Parathyroid adenoma (tissue), 2 donors: ENCODE data around the gene TMEM247.

Source experiments
- H2AFZ ChIP-seq: fragments of 300-600 bp; sonication (generic); one replicate; pipeline ENCODE4 v1.7.0; 2017; ENCODE audit warnings: antibody characterized with exemption, mild to moderate bottlenecking
- H3K27ac ChIP-seq: fragments of 300-600 bp; sonication (generic); one replicate; pipeline ENCODE4 v1.7.0; 2017
- H3K27me3 ChIP-seq: fragments of 300-600 bp; sonication (generic); one replicate; pipeline ENCODE4 v1.7.0; 2017; ENCODE audit warnings: low read length; ENCODE audit not compliant: control insufficient read depth, insufficient read depth
- H3K36me3 ChIP-seq: fragments of 300-600 bp; sonication (generic); one replicate; pipeline ENCODE4 v1.7.0; 2017; ENCODE audit warnings: low read length; ENCODE audit not compliant: control insufficient read depth, insufficient read depth
- H3K4me1 ChIP-seq: fragments of 300-600 bp; sonication (generic); one replicate; pipeline ENCODE4 v1.7.0; 2017; ENCODE audit warnings: control low read depth
- H3K4me2 ChIP-seq: fragments of 300-600 bp; sonication (generic); one replicate; pipeline ENCODE4 v1.7.0; 2017; ENCODE audit warnings: low read length
- H3K4me3 ChIP-seq: fragments of 300-600 bp; sonication (generic); one replicate; pipeline ENCODE4 v1.7.0; 2017; ENCODE audit warnings: low read depth, low read length
- H3K79me2 ChIP-seq: fragments of 300-600 bp; sonication (generic); one replicate; pipeline ENCODE4 v1.7.0; 2017; ENCODE audit warnings: control low read depth
- H3K9ac ChIP-seq: fragments of 300-600 bp; sonication (generic); one replicate; pipeline ENCODE4 v1.7.0; 2017; ENCODE audit warnings: mild to moderate bottlenecking
- H3K9me3 ChIP-seq: fragments of 300-600 bp; sonication (generic); one replicate; pipeline ENCODE4 v1.7.0; 2017; ENCODE audit warnings: low read length; ENCODE audit not compliant: control insufficient read depth
- TF ChIP-seq, protein P1 (sequence below): fragments of 300-600 bp; sonication (generic); IDR thresholded peaks from one replicate; pipeline ENCODE4 v1.7.0; 2017; ENCODE audit warnings: antibody characterized with exemption, mild to moderate bottlenecking
- donor health status: primary hyperparathyroidism.

TMEM247 gene

DNA sequence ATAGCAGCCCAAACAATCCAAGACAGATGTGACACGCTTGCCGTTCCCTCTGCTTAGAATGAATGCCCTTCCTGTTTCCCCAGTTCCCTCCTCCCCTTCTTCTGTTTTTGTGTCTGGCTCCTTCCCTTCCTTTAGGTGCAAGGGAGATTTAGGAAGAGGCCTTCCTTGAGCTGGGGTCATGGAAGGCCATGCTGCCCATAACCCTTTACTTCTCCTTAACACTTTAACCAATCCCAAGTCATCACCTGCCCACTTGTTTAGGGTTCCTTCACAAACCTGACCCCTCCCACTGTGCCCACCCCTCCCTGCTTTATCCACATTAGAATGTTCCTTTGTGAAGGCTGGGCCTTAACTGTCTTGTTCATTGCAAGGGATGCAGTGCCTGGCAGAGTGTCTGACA lies 24.9 kb downstream of the TMEM247 start:
- Histone ChIP-seq H3K9ac (no peak overlapping the region), H3K4me3 (no peak overlapping the region), H3K9me3 (no peaks in the 10 kb centered on the region), H2AFZ (no peak overlapping the region), H3K4me2 (no peak overlapping the region), H3K27ac (no peak overlapping the region), H3K4me1 (no peaks in the 10 kb centered on the region), H3K79me2 (no peaks in the 10 kb centered on the region), H3K36me3 (no peaks in the 10 kb centered on the region), H3K27me3 (no peaks in the 10 kb centered on the region)
- TF ChIP-seq, protein P1, sequence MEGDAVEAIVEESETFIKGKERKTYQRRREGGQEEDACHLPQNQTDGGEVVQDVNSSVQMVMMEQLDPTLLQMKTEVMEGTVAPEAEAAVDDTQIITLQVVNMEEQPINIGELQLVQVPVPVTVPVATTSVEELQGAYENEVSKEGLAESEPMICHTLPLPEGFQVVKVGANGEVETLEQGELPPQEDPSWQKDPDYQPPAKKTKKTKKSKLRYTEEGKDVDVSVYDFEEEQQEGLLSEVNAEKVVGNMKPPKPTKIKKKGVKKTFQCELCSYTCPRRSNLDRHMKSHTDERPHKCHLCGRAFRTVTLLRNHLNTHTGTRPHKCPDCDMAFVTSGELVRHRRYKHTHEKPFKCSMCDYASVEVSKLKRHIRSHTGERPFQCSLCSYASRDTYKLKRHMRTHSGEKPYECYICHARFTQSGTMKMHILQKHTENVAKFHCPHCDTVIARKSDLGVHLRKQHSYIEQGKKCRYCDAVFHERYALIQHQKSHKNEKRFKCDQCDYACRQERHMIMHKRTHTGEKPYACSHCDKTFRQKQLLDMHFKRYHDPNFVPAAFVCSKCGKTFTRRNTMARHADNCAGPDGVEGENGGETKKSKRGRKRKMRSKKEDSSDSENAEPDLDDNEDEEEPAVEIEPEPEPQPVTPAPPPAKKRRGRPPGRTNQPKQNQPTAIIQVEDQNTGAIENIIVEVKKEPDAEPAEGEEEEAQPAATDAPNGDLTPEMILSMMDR = no peak

DNA sequence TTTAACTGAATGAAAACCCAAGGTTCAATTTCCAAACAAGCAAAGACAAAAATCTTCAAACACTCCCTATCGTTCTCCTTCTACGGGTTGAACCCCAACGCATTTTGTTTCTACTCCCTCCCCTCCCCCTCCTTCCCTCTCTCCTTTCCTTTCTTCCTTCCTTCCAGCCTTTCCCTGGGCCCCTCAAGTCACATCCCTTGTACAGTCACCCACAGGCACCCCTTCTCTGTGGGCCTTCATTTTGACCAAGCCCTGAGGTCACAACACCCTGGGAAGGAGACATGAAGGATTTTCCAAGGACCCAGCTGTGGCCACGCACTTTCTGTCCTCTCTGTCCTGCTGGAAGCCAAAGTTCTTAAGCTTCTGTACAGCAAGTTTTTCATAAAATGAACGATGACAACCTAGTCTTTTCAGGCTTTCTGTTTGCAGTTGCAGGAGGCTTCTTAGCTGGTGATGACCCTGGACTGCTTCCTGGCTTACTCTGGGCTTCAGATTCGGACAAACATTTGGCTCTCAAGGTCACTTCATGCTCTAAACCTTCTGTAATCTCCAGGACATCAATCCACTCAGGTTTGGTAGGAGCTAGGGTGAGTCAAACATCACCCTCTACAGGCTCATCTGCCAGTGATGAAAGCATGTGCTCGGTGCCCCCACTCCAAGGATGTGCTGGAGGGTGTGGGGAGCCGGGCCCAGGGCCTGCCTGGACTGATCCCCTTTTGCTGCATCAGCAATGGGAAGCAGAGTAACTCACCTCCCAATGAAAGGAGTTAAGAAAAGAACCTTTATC lies 25.5 kb downstream of the TMEM247 start:
- Histone ChIP-seq H3K27ac (no peak overlapping the region), H3K4me1 (no peaks in the 10 kb centered on the region), H3K9ac (no peak overlapping the region), H3K79me2 (no peaks in the 10 kb centered on the region), H3K4me2 (no peak overlapping the region), H3K4me3 (no peak overlapping the region), H3K9me3 (no peaks in the 10 kb centered on the region), H3K36me3 (no peaks in the 10 kb centered on the region), H2AFZ (peak overlapping the region; percentile 8), H3K27me3 (no peaks in the 10 kb centered on the region)
- TF ChIP-seq, protein P1 = no peak

DNA sequence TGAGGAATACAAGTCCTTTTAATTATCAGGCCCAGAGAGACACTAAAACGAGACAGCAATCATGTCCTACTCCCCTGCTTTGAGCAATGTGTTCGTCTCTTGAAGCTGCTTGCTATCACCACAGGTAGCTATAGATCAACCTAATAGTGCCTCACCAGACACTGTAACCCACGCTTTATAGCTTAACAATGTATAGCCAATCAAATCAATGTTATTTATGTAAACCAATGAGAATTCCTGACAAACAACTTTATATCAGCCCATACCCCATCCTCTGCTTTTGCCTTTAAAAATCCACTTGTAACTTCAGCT lies 26.1 kb downstream of the TMEM247 start:
- TF ChIP-seq, protein P1 = no peak

DNA sequence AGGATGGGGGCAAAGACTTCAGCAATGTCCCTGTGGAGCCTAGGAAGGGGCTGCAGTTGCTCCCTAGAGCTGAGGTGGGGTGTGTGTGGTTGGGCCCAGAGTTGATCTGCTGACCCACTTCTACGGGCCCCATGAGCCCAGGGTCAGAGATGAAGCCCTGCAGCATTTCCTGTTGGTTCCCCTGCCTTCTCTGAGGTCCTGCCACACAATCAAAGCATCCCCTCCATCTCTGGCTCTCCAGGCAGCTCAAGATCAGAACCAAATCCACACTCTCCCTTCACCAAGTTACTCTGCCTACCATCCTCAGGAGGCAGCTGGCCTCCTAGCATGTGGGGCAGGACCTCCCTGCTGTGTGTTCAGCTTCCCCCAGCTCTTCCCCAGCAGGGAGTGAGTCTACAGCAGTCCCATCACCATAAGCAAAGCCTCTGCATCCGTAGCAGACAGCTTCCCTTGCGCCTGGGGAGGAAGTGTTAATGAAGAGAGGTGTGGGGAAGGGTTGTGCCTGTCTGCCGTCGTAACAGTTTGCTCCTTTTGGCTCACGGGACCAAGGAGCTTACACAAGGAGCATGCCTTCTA lies 26.9 kb downstream of the TMEM247 start:
- H3K9ac ChIP-seq = no peak overlapping the region
- H3K27ac ChIP-seq = no peak overlapping the region
- no peaks in the 10 kb centered on the region for H3K36me3 ChIP-seq
- TF ChIP-seq, protein P1 = no peak
- no peak overlapping the region for H2AFZ ChIP-seq
- H3K4me3 ChIP-seq = no peak overlapping the region
- no peaks in the 10 kb centered on the region for H3K4me1 ChIP-seq
- no peaks in the 10 kb centered on the region for H3K9me3 ChIP-seq
- no peaks in the 10 kb centered on the region for H3K79me2 ChIP-seq
- no peaks in the 10 kb centered on the region for H3K27me3 ChIP-seq
- H3K4me2 ChIP-seq = no peak overlapping the region

More for the DNA sequence above, 26.1 kb downstream of the TMEM247 start:
- Histone ChIP-seq H3K79me2 (no peaks in the 10 kb centered on the region), H2AFZ (no peak overlapping the region), H3K9me3 (no peaks in the 10 kb centered on the region), H3K27ac (no peak overlapping the region), H3K9ac (no peak overlapping the region), H3K36me3 (no peaks in the 10 kb centered on the region), H3K4me3 (no peak overlapping the region), H3K27me3 (no peaks in the 10 kb centered on the region), H3K4me2 (no peak overlapping the region), H3K4me1 (no peaks in the 10 kb centered on the region)

DNA sequence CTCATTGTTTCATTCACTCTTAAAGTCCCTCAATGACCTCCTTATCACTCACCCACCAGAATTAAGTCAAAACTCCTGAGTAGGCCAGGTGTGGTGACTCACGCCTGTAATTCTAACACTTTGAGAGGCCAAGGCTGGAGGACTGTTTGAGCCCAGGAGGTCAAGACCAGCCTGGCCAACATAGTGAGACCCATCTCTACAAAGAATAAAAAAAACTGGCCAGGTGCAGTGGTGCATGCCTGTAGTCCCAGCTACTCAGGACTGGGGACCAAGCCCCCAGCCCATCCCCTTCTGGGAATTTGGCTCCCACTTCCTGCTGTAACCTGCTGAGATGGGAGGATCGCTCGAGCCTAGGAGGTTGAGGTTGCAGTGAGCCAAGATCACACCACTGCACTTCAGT lies 28.9 kb downstream of the TMEM247 start:
- H3K27ac ChIP-seq = no peak overlapping the region
- H3K27me3 ChIP-seq = no peaks in the 10 kb centered on the region
- no peaks in the 10 kb centered on the region for H3K79me2 ChIP-seq
- no peak overlapping the region for H2AFZ ChIP-seq
- TF ChIP-seq, protein P1 = no peak
- H3K4me1 ChIP-seq = no peaks in the 10 kb centered on the region
- H3K4me3 ChIP-seq = no peak overlapping the region
- no peaks in the 10 kb centered on the region for H3K36me3 ChIP-seq
- H3K9ac ChIP-seq = no peak overlapping the region
- no peaks in the 10 kb centered on the region for H3K9me3 ChIP-seq
- no peak overlapping the region for H3K4me2 ChIP-seq
